Gastrocnemius medialis (tissue), 4 donors: ENCODE results near the gene CHIC2. TPM values are rescaled to one million over a fixed set of nuclear protein-coding genes. Genes with fewer than 3 reads are reported as not detected.
"Not testable (repeated sequence)": the region's sequence is repeated elsewhere in the genome, so short reads cannot be mapped to it uniquely, and the experiment has no call there.

ENCODE experiments used
- ATAC-seq, 2 donors: fragments of 150-250 bp; one replicate each; pipeline ENCODE4 v1.9.1; 2016
- DNase-seq, 2 donors: peaks; one replicate each; pipeline ENCODE4 v3.0.0-alpha.2; 2019
- H3K27ac ChIP-seq, 4 donors: fragments of 200-600 bp; sonication (generic); 1 replicate in 1 of 4; 2 replicates in 3 of 4; pipeline ENCODE4 v1.5.1; 2016 to 2018; ENCODE audit warnings: mild to moderate bottlenecking in 2 of 4, moderate library complexity in 1 of 4
- H3K27me3 ChIP-seq, 3 donors: fragments of 200-600 bp; sonication (generic) in 2 of 3; 1 replicate in 1 of 3; 2 replicates in 2 of 3; pipeline versions ENCODE4 v1.5.1 to v1.6.0; 2016 to 2019; ENCODE audit warnings: mild to moderate bottlenecking in 1 of 3, moderate library complexity in 1 of 3
- H3K36me3 ChIP-seq, 2 donors: fragments of 200-600 bp; sonication (generic) in 1 of 2; one replicate each; pipeline ENCODE4 v1.5.1; 2017 to 2018
- H3K4me1 ChIP-seq, 2 donors: fragments of 200-600 bp; sonication (generic) in 1 of 2; one replicate each; pipeline ENCODE4 v1.5.1; 2016 to 2017; ENCODE audit warnings: mild to moderate bottlenecking in 2 of 2
- H3K4me3 ChIP-seq, 4 donors: fragments of 200-600 bp; sonication (generic) in 3 of 4; 1 replicate in 1 of 4; 2 replicates in 3 of 4; pipeline ENCODE4 v1.5.1; 2016 to 2019; ENCODE audit warnings: mild to moderate bottlenecking in 2 of 4
- H3K9me3 ChIP-seq, 3 donors: fragments of 200-600 bp; sonication (generic) in 2 of 3; 1 replicate in 1 of 3; 2 replicates in 2 of 3; pipeline ENCODE4 v1.5.1; 2016 to 2019
- CTCF ChIP-seq, 5 experiments: fragments of 450-650 bp in 3 of 5; fragments of 200-600 bp in 2 of 5; sonication (generic) in 2 of 5; IDR thresholded peaks in 4 of 5; conservative IDR thresholded peaks in 1 of 5; 1 replicate in 4 of 5; 2 replicates in 1 of 5; pipeline ENCODE4 v1.5.1; 2016 to 2019; ENCODE audit warnings: antibody characterized with exemption in 5 of 5, mild to moderate bottlenecking in 3 of 5, moderate library complexity in 3 of 5
- POLR2A ChIP-seq, 2 donors: fragments of 450-650 bp; IDR thresholded peaks; one replicate each; pipeline ENCODE4 v1.6.1; 2017; ENCODE audit warnings: antibody characterized with exemption in 2 of 2, mild to moderate bottlenecking in 2 of 2, moderate library complexity in 2 of 2
- in situ Hi-C, 4 donors: fragments of 200-750 bp; cut with MboI; loops; one replicate each; pipeline versions ENCODE4 v1.15.0 to v1.8.0; 2017; ENCODE audit warnings: low sequenced_read_pairs in 4 of 4
- intact Hi-C: fragments of 100-400 bp; cut with DNase I; formaldehyde crosslinking; loops from one replicate; pipeline ENCODE4 v1.15.1; 2023; ENCODE audit warnings: low total_unique reads
- total RNA-seq, 4 donors: library from RNA; depleted of rRNA; stranded (reverse); fragments of >200 nt; gene quantifications; one replicate each; pipeline versions ENCODE4 v1.1.0 to v1.2.3, GENCODE V29; 2016

CHIC2 gene
- total RNA-seq, 4 donors from 2014 or later: 11.9 to 18.6 (median 15.5) TPM

GRCh38 chr4:54054501-54054900 lies 9.9 kb downstream of the CHIC2 start:
- H3K27me3 ChIP-seq: no peaks in the 10 kb centered on the region
- H3K36me3 ChIP-seq: no peaks in the 10 kb centered on the region
- H3K27ac ChIP-seq: no peak overlapping the region
- no peak overlapping the region for H3K4me3 ChIP-seq
- H3K9me3 ChIP-seq: no peaks in the 10 kb centered on the region
- TF ChIP-seq CTCF (IDR thresholded peaks at IDR 0.05 in 4 of 5, conservative IDR thresholded peaks at IDR 0.05 in 1 of 5): no peak
- no peak for TF ChIP-seq POLR2A (IDR thresholded peaks at IDR 0.05)
- intact Hi-C loops: no loop called here
- peaks cover 45 to 47% of the 10 kb centered on the region in 2 donors for H3K4me1 ChIP-seq
- ATAC-seq (no peak), DNase-seq (no peak)
- in situ Hi-C loops: no loop called here

GRCh38 chr4:54053322-54053721 lies 11.1 kb downstream of the CHIC2 start:
- H3K27ac ChIP-seq, in situ Hi-C loops, H3K9me3 ChIP-seq, DNase-seq, H3K36me3 ChIP-seq, H3K27me3 ChIP-seq, H3K4me3 ChIP-seq, intact Hi-C loops, ATAC-seq: not testable (repeated sequence)
- peaks cover 43 to 53% of the 10 kb centered on the region in 2 donors for H3K4me1 ChIP-seq

GRCh38 chr4:54050214-54050904 lies 14.0 kb downstream of the CHIC2 start:
- H3K4me1 ChIP-seq: peaks cover 21 to 32% of the 10 kb centered on the region in 2 donors

GRCh38 chr4:54043630-54044029 lies 20.8 kb downstream of the CHIC2 start:
- H3K36me3 ChIP-seq, H3K27me3 ChIP-seq, H3K9me3 ChIP-seq, ATAC-seq, DNase-seq, intact Hi-C loops, H3K4me3 ChIP-seq, H3K4me1 ChIP-seq, in situ Hi-C loops, H3K27ac ChIP-seq: not testable (repeated sequence)

More at GRCh38 chr4:54050214-54050904, 14.0 kb downstream of the CHIC2 start:
- H3K4me3 ChIP-seq: no peak overlapping the region
- ATAC-seq: no peak
- H3K27me3 ChIP-seq: no peaks in the 10 kb centered on the region
- TF ChIP-seq POLR2A (IDR thresholded peaks at IDR 0.05): no peak
- TF ChIP-seq CTCF (IDR thresholded peaks at IDR 0.05 in 4 of 5, conservative IDR thresholded peaks at IDR 0.05 in 1 of 5): no peak
- H3K9me3 ChIP-seq: no peaks in the 10 kb centered on the region
- no peak for DNase-seq
- in situ Hi-C loops: no loop called here
- no peak overlapping the region for H3K27ac ChIP-seq
- H3K36me3 ChIP-seq: peaks cover 0 to 9% of the 10 kb centered on the region in 2 donors
- intact Hi-C loops: no loop called here

- H3K27ac ChIP-seq: no peak overlapping the region
- no peak overlapping the region for H3K4me3 ChIP-seq
- in situ Hi-C loops (no loop called here), intact Hi-C loops (no loop called here)
- TF ChIP-seq CTCF (IDR thresholded peaks at IDR 0.05 in 4 of 5, conservative IDR thresholded peaks at IDR 0.05 in 1 of 5): no peak
- TF ChIP-seq POLR2A (IDR thresholded peaks at IDR 0.05): no peak
- H3K4me1 ChIP-seq: no peaks in the 10 kb centered on the region
- H3K27me3 ChIP-seq: no peaks in the 10 kb centered on the region
- H3K9me3 ChIP-seq: no peaks in the 10 kb centered on the region
- no peaks in the 10 kb centered on the region for H3K36me3 ChIP-seq
- no peak for DNase-seq
- no peak for ATAC-seq
Observed at GRCh38 chr4:54041933-54042332, 22.5 kb downstream of the CHIC2 start.

- in situ Hi-C loops: no loop called here
- intact Hi-C loops: no loop called here
Observed at GRCh38 chr4:54041100-54041499, 23.3 kb downstream of the CHIC2 start.

More at GRCh38 chr4:54041100-54041499, 23.3 kb downstream of the CHIC2 start:
- DNase-seq (no peak), ATAC-seq (no peak)
- Histone ChIP-seq H3K36me3 (no peaks in the 10 kb centered on the region), H3K27me3 (no peaks in the 10 kb centered on the region), H3K27ac (no peak overlapping the region), H3K4me1 (no peaks in the 10 kb centered on the region), H3K9me3 (no peaks in the 10 kb centered on the region), H3K4me3 (no peak overlapping the region)
- no peak for TF ChIP-seq POLR2A (IDR thresholded peaks at IDR 0.05)
- no peak for TF ChIP-seq CTCF (IDR thresholded peaks at IDR 0.05 in 4 of 5, conservative IDR thresholded peaks at IDR 0.05 in 1 of 5)
